NOMO-1 treated with DMSO at 0.1 percent for 48 hours (cell line): Measurements from ENCODE around the gene ARID1B.

Source experiments
- DNase-seq: peaks from one replicate; lab custom pipeline; 2025; ENCODE audit not compliant: unreplicated experiment; lab: John Stamatoyannopoulos, UW

The ARID1B gene

GRCh38 chr6:156901309-156902019, 124.3 kb downstream of the ARID1B start:
- DNase-seq = no peak

- no peak for DNase-seq
These were observed 125.6 kb downstream of the ARID1B start for GRCh38 chr6:156902782-156903181.

GRCh38 chr6:156904176-156904967, 127.2 kb downstream of the ARID1B start:
- no peak for DNase-seq

GRCh38 chr6:156905801-156906200, 128.6 kb downstream of the ARID1B start:
- no peak for DNase-seq

- no peak for DNase-seq
These were observed 129.3 kb downstream of the ARID1B start for GRCh38 chr6:156906451-156906850.

- DNase-seq = no peak
These were observed 132.2 kb downstream of the ARID1B start for GRCh38 chr6:156909212-156910010.

- DNase-seq = no peak
These were observed 132.8 kb downstream of the ARID1B start for GRCh38 chr6:156910011-156910334.

- DNase-seq = no peak
These were observed 133.8 kb downstream of the ARID1B start for GRCh38 chr6:156910938-156911337.

- DNase-seq = no peak
These were observed 134.4 kb downstream of the ARID1B start for GRCh38 chr6:156911581-156911980.

- DNase-seq = no peak
These were observed 135.3 kb downstream of the ARID1B start for GRCh38 chr6:156912431-156912830.

- no peak for DNase-seq
These were observed 137.0 kb downstream of the ARID1B start for GRCh38 chr6:156914181-156914580.

- no peak for DNase-seq
These were observed 139.1 kb downstream of the ARID1B start for GRCh38 chr6:156916130-156916801.

GRCh38 chr6:156917213-156917612, 140.0 kb downstream of the ARID1B start:
- DNase-seq = no peak

GRCh38 chr6:156918647-156919046, 141.5 kb downstream of the ARID1B start:
- DNase-seq = no peak

GRCh38 chr6:156919370-156919769, 142.2 kb downstream of the ARID1B start:
- DNase-seq = no peak

- no peak for DNase-seq
These were observed 142.7 kb downstream of the ARID1B start for GRCh38 chr6:156919814-156920369.

GRCh38 chr6:156924246-156924645, 147.1 kb downstream of the ARID1B start:
- no peak for DNase-seq

- no peak for DNase-seq
These were observed 147.8 kb downstream of the ARID1B start for GRCh38 chr6:156925026-156925425.

GRCh38 chr6:156925718-156926607, 148.8 kb downstream of the ARID1B start:
- DNase-seq = no peak

- DNase-seq = no peak
These were observed 150.9 kb downstream of the ARID1B start for GRCh38 chr6:156928126-156928525.
